ES-I3 (cell line): ENCODE measurements around the gene TMEM215.
"Not testable (repeated sequence)": the region's sequence is repeated elsewhere in the genome, so short reads cannot be mapped to it uniquely, and the experiment has no call there.

Source experiments
- H3K36me3 ChIP-seq: 2 replicates; pipeline ENCODE4 v1.6.1; 2013; ENCODE audit warnings: mild to moderate bottlenecking, low read length, control low read depth, moderate library complexity; ENCODE audit not compliant: insufficient read depth
- H3K4me1 ChIP-seq: 2 replicates; pipeline ENCODE4 v1.6.1; 2013; ENCODE audit warnings: mild to moderate bottlenecking, control low read depth, low read length; ENCODE audit not compliant: insufficient read depth
- H3K9ac ChIP-seq: 2 replicates; pipeline ENCODE4 v1.6.1; 2013; ENCODE audit warnings: low read depth, mild to moderate bottlenecking, low read length, moderate library complexity
- H3K9me3 ChIP-seq: 2 replicates; pipeline ENCODE4 v1.6.1; 2013; ENCODE audit warnings: mild to moderate bottlenecking, low read length, moderate library complexity; ENCODE audit not compliant: control insufficient read depth, insufficient read depth

The TMEM215 gene, protein sequence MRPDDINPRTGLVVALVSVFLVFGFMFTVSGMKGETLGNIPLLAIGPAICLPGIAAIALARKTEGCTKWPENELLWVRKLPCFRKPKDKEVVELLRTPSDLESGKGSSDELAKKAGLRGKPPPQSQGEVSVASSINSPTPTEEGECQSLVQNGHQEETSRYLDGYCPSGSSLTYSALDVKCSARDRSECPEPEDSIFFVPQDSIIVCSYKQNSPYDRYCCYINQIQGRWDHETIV

DNA sequence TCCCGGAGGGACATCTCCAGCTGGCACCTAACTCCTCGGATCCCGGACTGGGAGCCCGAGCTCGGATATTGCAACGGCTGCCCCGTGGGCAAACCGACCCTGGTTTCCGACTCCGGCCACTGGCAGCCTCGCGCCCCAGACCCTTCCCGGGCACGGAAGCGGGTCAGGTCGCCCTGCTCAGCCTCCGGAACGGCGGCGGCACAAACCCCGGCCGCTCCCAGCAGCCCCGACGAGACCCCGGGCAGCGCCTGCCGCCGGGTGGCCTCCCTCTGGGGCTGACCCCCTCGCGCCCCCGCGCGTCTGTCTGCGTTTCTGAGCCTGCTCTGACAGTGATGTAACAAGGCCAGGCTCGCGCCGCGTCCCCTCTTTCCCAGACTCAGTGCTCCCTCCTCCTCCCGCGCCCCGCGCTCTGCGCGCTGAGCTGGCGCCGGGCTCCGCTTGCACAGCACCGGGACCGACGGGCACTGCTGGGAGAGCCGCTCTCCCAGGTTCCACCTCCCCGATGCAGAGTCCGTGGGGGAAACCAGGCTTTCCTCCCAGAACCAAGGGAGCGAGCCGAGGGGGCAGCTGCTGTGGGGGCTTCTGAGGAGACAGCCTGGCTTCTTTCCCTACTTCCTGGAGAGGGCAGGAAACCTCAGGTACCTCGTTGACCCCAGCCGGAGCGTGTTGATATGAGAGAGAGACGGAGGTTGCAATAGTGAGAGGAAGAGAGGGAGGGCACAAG is at the start of gene TMEM215:
Gene TMEM215 (plus strand): TSS at position 373 of the 724 bp plus-strand sequence. CDS start 644 bp downstream, outside the sequence.
- Histone ChIP-seq H3K36me3 (no peaks in the 10 kb centered on the region), H3K9me3 (no peaks in the 10 kb centered on the region), H3K4me1 (no peaks in the 10 kb centered on the region), H3K9ac (peak within 1 kb of the TSS; percentile 77)

DNA sequence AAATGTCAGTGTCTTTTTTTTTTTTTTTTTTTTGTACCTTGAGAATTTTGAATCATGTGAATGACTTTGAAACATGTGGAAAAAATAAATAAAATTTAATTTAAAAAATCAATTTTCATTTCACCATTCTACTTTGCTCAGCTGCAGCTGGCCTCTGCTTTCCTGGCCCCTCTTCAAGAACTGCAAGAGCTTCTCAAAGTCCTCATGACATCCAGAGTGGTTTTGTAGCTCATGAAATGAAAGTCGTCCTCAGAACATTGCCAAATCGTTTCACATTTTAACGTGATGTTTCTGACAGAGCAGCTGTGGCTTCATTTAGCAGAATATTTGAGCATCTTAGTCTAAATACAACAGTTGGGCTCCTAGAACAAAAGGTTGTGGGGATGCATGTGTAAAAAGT is 47.9 kb upstream of the TMEM215 start:
- Histone ChIP-seq H3K4me1 (no peaks in the 10 kb centered on the region), H3K9ac (no peak overlapping the region), H3K9me3 (no peaks in the 10 kb centered on the region), H3K36me3 (no peaks in the 10 kb centered on the region)

DNA sequence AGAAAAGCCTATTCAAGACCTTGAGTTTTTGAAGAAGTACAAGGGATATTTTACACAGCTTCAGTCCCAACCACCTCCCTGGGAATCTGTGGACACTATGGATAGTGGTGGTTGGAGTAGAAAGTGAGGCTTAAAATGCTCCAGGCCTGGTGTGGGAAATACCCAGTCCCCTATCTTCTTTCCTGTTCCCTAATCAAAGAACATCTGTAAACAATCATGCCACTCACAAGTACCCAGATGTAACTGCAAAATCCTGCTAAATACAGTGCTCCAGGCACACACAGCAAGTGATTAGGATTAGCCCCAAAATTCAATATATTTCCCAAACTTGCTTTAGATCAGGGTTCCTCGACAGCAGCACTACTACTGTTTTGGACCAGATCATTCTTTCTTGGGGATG is 46.0 kb upstream of the TMEM215 start:
- no peaks in the 10 kb centered on the region for H3K36me3 ChIP-seq
- H3K4me1 ChIP-seq: no peaks in the 10 kb centered on the region
- H3K9ac ChIP-seq: no peak overlapping the region
- no peaks in the 10 kb centered on the region for H3K9me3 ChIP-seq

DNA sequence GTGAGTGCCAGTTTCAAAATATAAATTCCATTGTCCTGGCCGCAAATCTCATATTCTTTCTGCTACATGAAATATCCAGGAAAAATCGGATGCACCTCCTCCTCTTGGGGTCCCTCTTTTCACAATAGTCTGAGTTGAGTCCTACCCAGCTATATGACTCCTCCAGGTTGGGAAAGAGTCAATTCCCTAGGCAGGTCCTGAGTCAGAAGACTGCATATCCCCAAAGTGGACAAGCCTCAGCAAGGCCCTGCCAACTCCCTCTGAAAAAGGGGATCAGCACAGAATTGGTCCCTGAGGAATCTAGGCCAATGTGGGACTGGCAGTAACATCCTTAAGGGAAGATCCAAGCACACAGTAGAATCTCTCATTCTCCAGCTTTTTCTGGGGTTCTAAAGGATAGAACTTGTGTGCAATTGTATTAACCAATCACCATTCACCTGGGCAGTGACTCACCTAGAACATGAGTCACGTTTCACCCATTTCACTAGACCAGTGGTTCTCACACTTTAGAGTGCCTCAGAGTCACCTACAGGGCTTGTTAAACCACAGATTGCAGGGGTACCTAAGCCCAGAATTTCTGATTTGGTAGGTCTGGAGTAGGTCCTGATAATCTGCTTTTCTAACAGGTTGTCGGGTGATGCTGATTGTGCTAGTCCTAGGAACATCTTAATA is 44.7 kb upstream of the TMEM215 start:
- H3K36me3 ChIP-seq: no peaks in the 10 kb centered on the region
- no peak overlapping the region for H3K9ac ChIP-seq
- no peaks in the 10 kb centered on the region for H3K9me3 ChIP-seq
- H3K4me1 ChIP-seq: no peaks in the 10 kb centered on the region

DNA sequence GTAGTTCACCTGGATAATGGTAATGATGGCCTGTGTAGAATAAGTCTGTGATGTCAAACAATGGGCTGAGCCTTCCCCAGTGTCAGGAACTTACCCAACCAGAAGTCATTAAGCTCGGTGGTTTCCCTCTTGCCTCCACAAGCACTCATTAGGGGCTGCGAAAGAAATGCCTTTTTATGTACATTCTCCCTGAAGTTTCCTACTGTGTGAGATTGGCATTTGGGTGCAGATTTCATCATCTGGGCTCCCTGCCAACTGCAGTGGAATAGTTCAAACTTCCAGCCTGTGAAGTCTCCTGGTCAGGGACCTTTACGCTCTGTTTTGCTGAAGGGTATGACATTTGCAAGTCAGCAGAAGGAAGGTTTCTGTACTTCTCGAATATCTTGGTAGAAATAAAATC is 41.6 kb upstream of the TMEM215 start:
- Histone ChIP-seq H3K4me1 (no peaks in the 10 kb centered on the region), H3K9ac (no peak overlapping the region), H3K9me3 (no peaks in the 10 kb centered on the region), H3K36me3 (no peaks in the 10 kb centered on the region)

DNA sequence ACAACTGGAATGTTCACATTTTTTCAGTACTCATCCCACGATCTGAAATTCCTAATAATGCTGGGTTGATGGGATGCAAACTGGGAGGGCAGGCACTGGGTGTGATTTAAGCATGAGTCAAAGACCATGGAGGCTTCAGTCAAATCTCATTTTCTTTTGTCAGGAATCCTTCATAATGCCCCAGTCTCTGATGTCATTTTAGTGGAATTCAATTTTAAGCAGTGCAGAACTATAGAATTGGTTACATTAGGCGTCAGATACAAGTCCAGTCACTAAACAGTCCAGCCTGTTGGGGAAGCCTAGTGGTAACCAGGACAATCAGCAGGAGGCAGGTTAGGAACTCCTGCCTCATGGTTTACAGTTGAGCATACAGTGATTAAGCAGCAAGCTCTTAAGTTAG is 41.0 kb upstream of the TMEM215 start:
- Histone ChIP-seq H3K36me3 (no peaks in the 10 kb centered on the region), H3K9me3 (no peaks in the 10 kb centered on the region), H3K4me1 (no peaks in the 10 kb centered on the region)

DNA sequence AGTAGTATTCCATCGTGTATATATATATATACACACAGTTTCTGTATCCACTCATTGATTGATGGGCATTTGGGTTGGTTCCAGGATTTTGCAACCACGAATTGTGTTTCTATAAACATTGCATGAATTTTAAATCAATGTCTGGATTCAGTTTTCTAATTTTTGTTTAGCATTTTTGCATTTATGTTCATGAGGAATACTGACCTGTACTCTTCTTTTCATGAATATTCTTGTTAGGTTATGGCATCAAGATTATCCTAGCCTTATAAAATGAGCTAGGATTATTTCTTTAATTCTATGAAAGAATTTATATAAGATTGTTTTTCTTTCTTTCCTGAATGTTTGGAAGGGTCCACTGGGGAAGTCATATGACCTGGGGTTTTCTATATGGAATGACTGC is 35.3 kb upstream of the TMEM215 start:
- no peaks in the 10 kb centered on the region for H3K36me3 ChIP-seq
- H3K9me3 ChIP-seq: no peaks in the 10 kb centered on the region
- H3K4me1 ChIP-seq: no peaks in the 10 kb centered on the region
- H3K9ac ChIP-seq: no peak overlapping the region

More for the DNA sequence above, 41.0 kb upstream of the TMEM215 start:
- no peak overlapping the region for H3K9ac ChIP-seq

DNA sequence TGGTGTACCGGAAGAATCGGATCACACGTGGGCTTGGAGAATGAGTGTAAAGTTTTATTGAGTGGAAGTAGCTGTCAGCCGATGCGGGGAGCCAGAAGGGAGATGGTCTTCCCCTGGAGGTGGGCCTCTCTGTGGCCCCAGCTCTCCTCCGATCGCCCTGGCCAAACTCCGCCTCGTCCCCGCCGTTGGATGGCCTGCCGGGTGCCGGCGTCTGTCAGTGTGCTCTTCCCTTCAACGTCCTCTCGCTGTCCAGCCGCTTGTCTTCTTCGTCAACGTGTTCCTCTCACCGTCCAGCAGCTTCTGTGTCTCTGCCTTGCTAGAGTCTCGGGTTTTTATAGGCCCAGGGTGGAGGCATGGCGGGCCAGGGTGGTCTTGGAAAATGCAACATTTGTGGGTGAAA is 27.6 kb upstream of the TMEM215 start:
- H3K9me3 ChIP-seq: no peaks in the 10 kb centered on the region
- H3K36me3 ChIP-seq: no peaks in the 10 kb centered on the region
- no peaks in the 10 kb centered on the region for H3K4me1 ChIP-seq
- H3K9ac ChIP-seq: no peak overlapping the region

DNA sequence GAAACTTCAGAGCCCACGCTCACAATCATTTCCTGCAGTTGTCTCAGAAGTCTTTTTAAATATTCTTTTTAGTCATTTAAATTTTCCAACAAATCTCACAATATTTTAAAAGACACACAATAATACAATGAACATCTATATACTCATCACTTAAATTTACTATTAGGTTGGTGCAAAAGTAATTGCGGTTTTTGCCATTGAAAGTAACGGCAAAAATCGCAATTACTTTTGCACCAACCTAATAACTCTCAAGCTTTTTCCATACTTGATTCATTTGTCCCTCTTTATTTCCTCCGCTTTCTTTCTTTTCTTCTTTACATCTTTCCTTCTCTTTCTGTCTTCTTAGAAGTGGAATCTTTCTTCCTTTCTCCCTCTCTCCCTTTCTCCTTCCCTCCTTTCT is 19.2 kb upstream of the TMEM215 start:
- Histone ChIP-seq H3K9me3 (no peaks in the 10 kb centered on the region), H3K36me3 (no peaks in the 10 kb centered on the region), H3K4me1 (no peaks in the 10 kb centered on the region), H3K9ac (no peak overlapping the region)

DNA sequence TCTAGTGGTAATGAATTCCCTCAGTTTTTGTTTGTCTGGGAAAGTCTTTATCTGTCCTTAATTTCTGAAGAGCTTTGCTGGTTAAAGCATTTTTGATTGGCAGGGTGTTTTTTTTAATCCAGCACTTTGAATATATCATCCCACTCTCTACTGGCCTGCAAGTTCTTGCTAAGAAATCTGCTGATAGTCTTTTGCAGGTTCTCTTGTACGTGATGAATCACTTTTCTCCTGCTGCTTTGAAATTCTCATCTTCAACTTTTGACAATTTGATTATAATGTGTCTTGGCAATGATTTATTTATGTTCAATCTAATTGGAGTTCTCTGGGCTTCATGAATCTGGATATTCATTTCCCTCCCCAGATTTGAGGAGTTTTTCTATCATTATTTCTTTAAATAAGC is 8.1 kb upstream of the TMEM215 start:
- no peak overlapping the region for H3K9ac ChIP-seq
- H3K4me1 ChIP-seq: no peaks in the 10 kb centered on the region
- no peaks in the 10 kb centered on the region for H3K36me3 ChIP-seq
- H3K9me3 ChIP-seq: no peaks in the 10 kb centered on the region; the same call in none of the 2 replicates

DNA sequence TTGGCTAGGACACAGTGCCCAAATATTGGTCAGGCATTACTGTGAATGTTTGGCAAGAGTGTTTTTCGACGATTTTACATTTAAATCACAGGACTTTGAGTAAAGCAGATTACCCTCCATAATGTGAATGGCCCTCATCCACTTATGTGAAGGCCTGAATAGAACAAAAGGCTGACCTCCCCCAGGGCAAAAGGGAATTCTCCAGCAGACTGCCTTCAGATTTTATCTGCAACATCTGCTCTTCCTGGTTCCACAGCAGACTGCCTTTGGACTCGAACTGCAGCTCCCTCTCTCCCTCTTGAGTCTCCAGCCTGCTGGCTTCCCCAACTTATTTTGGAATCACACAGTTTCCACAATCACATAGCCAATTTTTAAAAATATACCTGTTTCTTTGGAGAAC is 7.1 kb upstream of the TMEM215 start:
- Histone ChIP-seq H3K9me3 (no peaks in the 10 kb centered on the region; the same call in none of the 2 replicates), H3K9ac (no peak overlapping the region), H3K4me1 (no peaks in the 10 kb centered on the region), H3K36me3 (no peaks in the 10 kb centered on the region)

DNA sequence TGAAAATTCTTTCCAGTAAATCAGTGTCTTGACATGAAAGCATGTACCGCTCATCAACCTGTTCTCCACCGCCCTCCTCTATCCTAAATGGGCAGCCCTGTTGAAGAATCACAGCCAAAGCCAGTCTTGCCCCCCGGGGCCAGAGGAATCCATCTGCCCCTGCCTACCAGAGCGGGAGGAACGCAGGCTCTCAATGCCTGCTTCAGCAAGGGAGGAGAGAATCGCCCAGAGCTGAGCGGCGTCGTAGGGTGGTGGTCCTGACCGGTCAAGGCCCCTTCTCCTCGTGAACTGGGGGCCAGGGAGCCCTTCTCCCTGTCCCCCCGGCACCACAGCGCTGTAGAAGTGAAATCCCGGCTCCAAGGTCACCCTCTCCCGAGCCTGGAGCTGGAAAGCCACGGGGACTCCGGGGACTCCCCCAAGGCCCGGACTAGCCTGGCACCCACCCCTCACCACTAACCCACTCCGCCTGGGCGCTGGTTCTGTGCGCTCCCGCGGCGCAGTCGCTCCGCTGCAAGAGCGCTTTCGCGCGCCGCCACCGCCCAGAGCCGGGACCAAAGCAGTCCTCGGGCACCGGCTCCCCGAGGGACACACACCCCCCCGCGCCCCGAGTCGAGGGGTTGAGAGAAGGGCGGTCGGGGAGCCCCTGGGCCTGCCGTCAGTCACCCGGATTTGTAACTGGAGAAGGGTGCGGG is 718 bp upstream of the TMEM215 start:
- H3K9me3 ChIP-seq: no peaks in the 10 kb centered on the region
- H3K9ac ChIP-seq: peak overlapping the region; percentile 77
- H3K36me3 ChIP-seq: no peaks in the 10 kb centered on the region
- H3K4me1 ChIP-seq: no peaks in the 10 kb centered on the region

DNA sequence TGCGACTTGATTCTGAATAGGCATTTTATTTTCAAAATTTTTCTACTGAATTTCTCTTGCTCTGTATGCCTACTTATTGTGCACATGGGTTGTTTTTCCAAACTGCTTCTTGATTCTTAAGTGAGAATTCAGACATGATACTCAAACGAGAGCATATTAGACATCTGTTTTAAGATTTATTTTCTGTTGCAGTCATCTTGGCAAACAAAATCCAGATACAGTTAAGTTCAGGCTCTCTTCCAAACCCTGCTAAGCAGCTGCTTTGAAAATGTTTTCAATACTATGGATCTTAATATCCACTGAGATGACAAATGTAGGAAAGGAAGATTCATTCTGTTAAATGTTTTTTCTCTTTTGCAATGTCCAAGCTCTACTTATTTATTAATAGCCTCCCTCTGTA is 4.5 kb downstream of the TMEM215 start:
- no peaks in the 10 kb centered on the region for H3K9me3 ChIP-seq
- H3K36me3 ChIP-seq: no peaks in the 10 kb centered on the region
- no peaks in the 10 kb centered on the region for H3K4me1 ChIP-seq
- no peak overlapping the region for H3K9ac ChIP-seq

DNA sequence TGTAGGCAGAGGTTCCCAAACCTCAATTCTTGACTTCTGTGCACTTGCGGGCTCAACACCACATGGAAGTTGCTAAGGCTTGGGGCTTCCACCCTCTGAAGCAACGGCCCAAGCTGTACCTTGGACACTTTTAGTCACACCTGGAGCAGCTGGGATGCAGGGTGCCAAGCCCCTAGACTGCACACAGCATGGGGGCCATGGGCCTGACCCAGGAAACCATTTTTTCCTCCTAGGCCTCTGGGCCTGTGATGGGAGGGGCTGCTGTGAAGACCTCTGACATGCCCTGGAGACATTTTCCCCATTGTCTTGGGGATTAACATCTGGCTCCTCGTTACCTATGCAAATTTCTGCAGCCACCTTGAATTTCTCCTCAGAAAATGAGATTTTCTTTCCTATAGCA is 12.7 kb downstream of the TMEM215 start:
- H3K4me1 ChIP-seq, H3K9ac ChIP-seq, H3K36me3 ChIP-seq, H3K9me3 ChIP-seq: not testable (repeated sequence)
